ENCODE data around the gene PFDN1. TPM values are rescaled to one million over a fixed set of nuclear protein-coding genes. Genes with fewer than 3 reads are reported as not detected.
A peak's percentile ranks its signal among the peaks of the same experiment; 100 is the strongest.

Gene PFDN1
- total and polyA plus RNA-seq, 9 of the 15 experiments (the other 6 are each of a cell fraction or from before 2014, with no cell fraction given), result 45.5 to 215 (median 78.0) TPM

GRCh38 chr5:140302786-140303639 lies at the start of gene PFDN1 (continued):
- TF ChIP-seq ZNF280B (CRISPR knock-in tag; IDR thresholded peaks at IDR 0.05) (no peak), CBX2 (IDR thresholded peaks at IDR 0.05; ENCODE audit: insufficient read depth, low read length, poor library complexity, severe bottlenecking) (no peak), ADNP (tag; IDR thresholded peaks at IDR 0.05) (no peak), MCM7 (IDR thresholded peaks at IDR 0.05) (no peak), ZNF551 (CRISPR knock-in tag; IDR thresholded peaks at IDR 0.05) (no peak), ZNF175 (CRISPR knock-in tag; IDR thresholded peaks at IDR 0.05; ENCODE audit: low read depth) (no peak), ZNF644 (tag; IDR thresholded peaks at IDR 0.05; ENCODE audit: low read depth) (no peak), STAT6 (CRISPR knock-in tag; IDR thresholded peaks at IDR 0.05) (no peak), ARID1B (IDR thresholded peaks at IDR 0.05) (peak; percentile 53; the same call in 1 of the 2 replicates), KLF1 (tag; IDR thresholded peaks at IDR 0.05) (no peak), ZNF830 (CRISPR knock-in tag; IDR thresholded peaks at IDR 0.05) (no peak), HMG20A (CRISPR knock-in tag; conservative IDR thresholded peaks at IDR 0.05) (no peak), TCF15 (CRISPR knock-in tag; IDR thresholded peaks at IDR 0.05) (no peak), THAP7 (CRISPR knock-in tag; IDR thresholded peaks at IDR 0.05) (no peak), ZMIZ1 (IDR thresholded peaks at IDR 0.05; ENCODE audit: low read depth in 2 of 2, low read length in 2 of 2) (no peak), RFX5 (IDR thresholded peaks at IDR 0.05; ENCODE audit: low read depth, low read length) (no peak), CXXC5 (CRISPR knock-in tag; IDR thresholded peaks at IDR 0.05) (peak; percentile 58; the same call in 1 of the 2 replicates), HDAC8 (tag; IDR thresholded peaks at IDR 0.05) (no peak), KLF13 (tag; IDR thresholded peaks at IDR 0.05; ENCODE audit: borderline replicate concordance, low read depth) (no peak)

All from K562 (cell line).